Measurements from ENCODE around the gene PLA1A.
"Not testable (repeated sequence)": the region's sequence is repeated elsewhere in the genome, so short reads cannot be mapped to it uniquely, and the experiment has no call there.

PLA1A gene

DNA sequence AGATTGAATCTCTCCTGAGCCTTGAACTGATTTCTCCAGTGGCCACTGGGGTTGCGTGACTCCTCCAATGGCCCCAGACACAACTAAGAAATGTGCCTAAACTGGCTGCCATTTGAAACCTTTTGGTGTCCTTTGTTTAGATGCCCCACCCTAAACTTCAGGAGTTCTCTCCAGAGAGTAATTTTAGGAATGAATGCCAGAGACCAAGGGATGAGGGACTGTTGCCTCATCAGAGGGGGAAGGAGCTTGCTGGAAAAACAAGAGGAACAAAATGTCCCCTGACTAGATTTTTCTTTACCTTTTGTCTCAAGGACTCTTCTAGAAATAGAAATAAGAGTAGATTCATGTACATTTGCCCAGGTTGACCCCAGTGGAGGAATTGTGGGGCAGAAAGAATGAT is 26.5 kb upstream of the PLA1A start:
- DNase-seq = no peak
- in situ Hi-C loops (cut with MboI; ENCODE audit: low pct_unique_long_range_greater_than_20kb, low sequenced_read_pairs) = no loop called here

DNA sequence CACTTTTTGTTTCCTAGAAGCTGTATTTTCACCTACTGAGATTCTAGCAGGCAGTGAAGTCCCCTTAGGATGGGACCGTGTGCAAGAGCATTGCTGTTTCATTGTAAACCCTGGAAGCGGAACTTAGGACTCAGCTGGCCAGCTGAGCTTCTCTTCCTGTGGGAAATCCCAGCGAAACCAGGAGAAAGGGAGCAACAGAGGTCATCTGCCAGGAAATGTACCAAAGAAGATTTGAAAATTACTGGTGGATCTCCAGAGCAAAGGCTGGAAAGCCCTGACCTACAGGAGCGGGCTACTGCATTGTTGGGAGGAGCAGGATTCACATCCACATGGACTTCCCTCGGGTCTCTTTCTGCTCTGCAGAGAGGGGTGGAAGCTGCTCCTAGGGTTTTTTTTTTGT is 26.0 kb upstream of the PLA1A start:
- in situ Hi-C loops (cut with MboI; ENCODE audit: low pct_unique_long_range_greater_than_20kb, low sequenced_read_pairs) = no loop called here
- DNase-seq = no peak

DNA sequence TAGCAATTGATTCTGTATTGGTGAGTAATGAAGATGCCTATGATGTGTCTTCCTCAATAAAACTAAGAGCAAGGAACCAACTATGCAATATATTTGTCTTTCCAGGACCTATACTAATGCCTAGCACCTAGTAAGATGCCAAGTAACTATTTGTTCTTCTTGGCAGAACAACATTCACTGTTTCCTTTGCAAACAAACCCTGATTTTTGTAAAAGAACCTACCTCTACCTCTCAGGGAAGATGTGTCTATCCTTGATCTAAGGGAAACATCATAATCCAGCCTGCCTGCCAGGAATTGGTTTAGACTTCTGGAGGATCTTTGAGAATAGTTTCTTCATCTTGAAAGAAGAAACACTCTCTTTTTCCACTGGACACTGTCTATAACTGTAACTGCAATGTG is 22.2 kb upstream of the PLA1A start:
- in situ Hi-C loops (cut with MboI; ENCODE audit: low pct_unique_long_range_greater_than_20kb, low sequenced_read_pairs) = no loop called here

DNA sequence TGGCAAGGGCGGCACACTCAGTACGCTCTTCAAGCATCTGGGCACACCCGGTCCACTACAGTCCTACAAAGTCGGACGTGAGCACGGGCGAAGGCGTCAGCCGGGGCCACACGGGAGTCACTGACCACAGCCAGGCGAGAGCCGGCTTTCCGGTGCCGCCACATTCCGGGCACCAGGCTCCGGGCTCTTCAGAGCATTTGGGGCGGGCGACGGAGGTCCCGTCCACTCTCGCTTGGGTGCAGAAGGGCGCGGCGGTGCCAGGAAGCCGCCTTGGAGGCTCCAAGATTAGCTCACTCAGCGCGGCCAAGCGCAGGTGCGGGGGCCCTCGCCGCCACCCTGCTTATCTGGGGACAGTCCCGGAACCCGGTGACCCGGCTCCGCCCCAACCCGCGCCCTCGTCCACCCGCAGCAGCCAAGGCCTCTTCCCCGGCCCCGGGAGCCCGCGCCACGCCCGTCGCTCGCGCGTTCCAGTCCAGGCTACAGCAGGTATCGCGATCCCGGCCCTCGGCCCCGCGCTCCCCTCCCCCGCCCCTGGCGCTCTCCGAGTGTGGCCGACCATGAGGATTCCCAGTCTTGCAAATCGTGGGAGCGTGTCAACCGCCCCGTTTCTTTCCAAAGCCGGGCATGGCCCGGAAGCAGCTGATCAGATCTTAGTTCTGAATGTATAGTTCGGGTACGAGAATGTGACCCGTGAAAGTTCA is 18.2 kb upstream of the PLA1A start, which contains the start of gene ADPRH:
Gene ADPRH (plus strand): TSS at position 127 of the 701 bp plus-strand sequence. CDS start 2,678 bp downstream, outside the sequence.
- in situ Hi-C loops (cut with MboI; ENCODE audit: low pct_unique_long_range_greater_than_20kb, low sequenced_read_pairs) = no loop called here
- DNase-seq = peak; percentile 75

More for the DNA sequence above, 22.2 kb upstream of the PLA1A start:
- no peak for DNase-seq

DNA sequence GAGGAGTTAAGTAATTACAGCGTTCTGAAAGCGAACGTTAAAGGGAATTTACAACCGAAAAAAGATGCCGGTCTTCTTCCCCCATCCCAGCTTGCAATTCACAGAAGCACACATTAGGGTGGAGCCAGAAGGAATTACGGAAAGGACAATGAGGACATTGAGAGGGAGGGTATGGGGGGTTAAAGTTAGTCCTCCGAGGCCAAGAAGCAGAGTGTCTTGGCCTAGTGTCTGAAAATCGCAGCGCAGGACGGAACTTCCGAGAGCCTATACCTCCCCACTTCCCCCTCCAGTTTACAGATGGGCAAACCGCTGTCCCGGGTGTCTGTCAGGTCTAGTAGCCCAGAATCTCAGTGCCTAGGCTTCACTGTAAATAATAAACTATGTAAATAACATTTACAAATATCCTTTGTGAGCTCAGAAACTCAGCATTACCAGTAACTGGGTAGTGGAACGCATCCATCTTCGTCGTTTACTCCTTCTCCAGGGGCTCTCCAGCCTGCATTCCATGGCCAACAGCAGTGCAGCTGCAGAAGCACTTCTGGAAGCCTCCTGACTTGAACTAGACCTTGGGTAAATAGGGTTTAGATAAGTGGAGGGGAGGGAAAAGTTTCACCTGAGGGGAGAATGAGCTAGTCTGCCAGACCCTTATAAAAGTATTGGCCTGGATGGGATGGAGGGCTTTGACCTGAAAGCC is 17.5 kb upstream of the PLA1A start:
- DNase-seq = peak; percentile 83
- in situ Hi-C loops (cut with MboI; ENCODE audit: low pct_unique_long_range_greater_than_20kb, low sequenced_read_pairs) = no loop called here

DNA sequence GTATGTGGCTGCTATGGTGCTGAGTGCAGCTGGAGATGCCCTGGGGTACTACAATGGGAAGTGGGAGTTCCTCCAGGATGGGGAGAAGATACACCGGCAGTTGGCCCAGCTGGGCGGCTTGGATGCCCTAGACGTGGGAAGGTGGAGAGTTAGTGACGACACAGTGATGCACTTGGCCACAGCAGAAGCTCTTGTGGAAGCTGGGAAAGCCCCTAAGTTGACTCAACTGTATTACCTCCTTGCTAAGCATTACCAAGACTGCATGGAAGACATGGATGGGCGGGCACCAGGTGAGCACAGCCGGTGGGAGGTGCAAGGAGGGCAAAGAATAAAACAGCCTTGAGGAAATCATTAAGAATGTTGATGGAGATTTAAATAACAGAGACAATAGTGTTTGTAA is 15.5 kb upstream of the PLA1A start:
- in situ Hi-C loops (cut with MboI; ENCODE audit: low pct_unique_long_range_greater_than_20kb, low sequenced_read_pairs) = no loop called here
- no peak for DNase-seq

DNA sequence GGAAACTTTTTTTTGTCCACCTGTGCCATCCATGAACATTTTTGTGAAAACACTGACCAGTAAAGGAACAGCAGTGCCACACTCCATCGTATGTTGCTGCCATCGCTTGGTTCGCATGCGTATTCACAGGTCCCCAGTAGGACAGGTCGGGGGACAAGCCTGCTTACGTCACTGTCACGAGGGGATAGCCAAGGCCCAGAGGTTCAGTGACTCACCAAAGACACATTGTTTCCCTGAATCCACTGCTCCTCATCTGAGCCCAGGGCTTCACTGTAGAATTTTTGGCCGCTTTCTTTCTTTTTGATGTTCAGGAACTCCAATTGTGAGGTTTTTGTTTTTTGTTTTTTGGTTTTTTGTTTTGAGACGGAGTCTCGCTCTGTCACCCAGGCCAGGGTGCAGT is 12.5 kb upstream of the PLA1A start:
- no peak for DNase-seq
- in situ Hi-C loops (cut with MboI; ENCODE audit: low pct_unique_long_range_greater_than_20kb, low sequenced_read_pairs) = no loop called here

DNA sequence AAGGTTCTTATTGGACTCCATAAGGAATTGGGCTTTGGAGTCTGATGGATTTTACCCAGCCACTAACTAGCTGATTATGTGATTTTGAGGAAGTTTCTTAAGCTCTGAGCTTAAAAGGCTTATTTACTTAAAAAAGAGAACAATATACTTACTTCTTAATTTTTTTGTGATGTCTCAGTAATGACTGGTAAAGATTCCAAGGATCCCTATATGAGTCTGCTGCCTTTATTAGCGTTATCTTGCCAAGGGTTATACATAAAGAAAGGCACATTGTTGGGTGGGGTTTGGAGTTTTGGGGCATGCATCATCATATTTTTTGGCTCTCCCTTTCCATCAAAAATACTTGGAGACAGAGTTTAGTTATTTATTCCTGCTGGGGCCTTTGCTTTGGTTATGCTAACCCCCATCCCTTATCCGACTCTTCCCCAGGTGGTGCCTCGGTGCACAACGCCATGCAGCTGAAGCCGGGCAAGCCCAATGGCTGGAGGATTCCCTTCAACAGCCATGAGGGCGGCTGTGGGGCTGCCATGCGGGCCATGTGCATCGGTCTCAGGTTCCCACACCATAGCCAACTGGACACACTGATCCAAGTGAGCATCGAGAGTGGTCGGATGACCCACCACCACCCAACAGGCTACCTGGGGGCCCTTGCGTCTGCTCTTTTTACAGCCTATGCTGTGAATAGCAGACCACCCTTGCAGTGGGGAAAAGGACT is 11.7 kb upstream of the PLA1A start:
- in situ Hi-C loops (cut with MboI; ENCODE audit: low pct_unique_long_range_greater_than_20kb, low sequenced_read_pairs) = no loop called here
- no peak for DNase-seq

DNA sequence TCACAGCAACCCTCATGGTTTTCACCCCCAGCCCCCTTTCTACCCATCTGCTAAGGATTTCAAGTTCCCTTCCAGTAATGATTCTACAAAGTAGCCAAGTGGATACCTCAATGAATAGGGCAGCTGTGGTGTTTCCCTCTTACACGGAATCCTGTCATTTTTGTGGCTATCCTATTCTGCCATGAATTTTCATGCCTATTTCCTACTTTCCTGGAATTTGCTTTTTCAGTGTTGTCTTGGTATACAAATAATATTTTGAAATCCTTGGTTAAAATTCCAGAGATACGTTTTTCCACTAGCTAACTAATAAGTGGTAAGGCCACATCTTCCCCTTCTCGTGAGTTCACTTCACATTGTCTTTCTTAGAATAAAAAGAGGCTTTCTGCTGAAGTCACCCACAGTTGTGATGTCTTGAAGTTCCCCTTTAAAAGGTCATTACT is 10.9 kb upstream of the PLA1A start:
- peak; percentile 28 for DNase-seq
- in situ Hi-C loops (cut with MboI; ENCODE audit: low pct_unique_long_range_greater_than_20kb, low sequenced_read_pairs) = no loop called here

DNA sequence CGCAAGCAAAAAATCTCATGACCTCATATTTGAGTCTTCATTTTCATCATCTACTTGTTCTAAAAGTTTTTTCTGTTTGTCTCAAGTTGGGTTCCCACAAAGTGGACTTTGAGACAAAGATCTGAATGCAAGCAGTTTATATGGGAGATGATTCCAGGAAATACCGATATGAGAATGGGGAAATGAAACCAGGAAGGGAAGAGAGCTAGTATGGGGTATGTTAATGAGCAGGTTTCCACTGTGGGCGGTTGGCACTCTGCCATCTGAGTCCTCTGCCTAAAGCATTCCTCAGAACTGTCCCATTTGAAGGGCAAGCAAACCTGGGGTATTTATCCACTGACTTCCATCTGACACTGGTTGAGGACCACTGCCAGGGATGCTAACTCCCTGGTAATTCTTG is 9.6 kb upstream of the PLA1A start:
- peak; percentile 73 for DNase-seq
- in situ Hi-C loops (cut with MboI; ENCODE audit: low pct_unique_long_range_greater_than_20kb, low sequenced_read_pairs) = no loop called here

DNA sequence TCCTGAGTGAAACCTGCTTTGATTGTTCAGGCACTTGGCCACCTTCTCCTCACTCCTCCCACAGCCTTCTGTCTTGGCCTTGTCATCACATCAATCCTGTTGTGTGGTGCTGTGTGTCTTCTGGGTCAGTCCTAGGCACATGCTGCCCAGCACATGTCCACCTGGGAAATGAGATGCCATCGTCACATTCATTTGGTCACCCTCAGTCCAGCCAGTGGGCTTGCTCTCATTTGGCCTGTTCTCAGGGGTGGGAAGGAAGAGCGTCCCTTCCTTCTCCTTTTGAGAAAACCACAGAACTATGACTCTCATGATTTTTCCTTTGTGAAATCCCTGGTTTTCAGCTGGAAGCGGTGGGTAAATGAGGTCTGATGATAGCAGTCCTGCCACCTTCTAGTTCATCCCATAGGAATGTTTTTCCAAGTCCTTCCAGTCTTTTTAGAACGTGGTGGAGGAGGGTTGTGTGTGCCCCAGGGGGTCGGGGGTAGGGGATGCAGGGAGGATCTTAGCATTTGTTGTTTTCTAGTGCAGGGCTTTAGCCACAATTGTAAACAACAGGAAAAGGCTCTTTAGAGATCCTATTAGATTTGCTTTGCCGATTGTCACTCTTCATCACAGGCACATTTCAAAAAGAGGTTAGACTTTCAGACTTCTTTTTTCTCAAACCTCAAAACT is 8.4 kb upstream of the PLA1A start:
- in situ Hi-C loops (cut with MboI; ENCODE audit: low pct_unique_long_range_greater_than_20kb, low sequenced_read_pairs) = no loop called here

DNA sequence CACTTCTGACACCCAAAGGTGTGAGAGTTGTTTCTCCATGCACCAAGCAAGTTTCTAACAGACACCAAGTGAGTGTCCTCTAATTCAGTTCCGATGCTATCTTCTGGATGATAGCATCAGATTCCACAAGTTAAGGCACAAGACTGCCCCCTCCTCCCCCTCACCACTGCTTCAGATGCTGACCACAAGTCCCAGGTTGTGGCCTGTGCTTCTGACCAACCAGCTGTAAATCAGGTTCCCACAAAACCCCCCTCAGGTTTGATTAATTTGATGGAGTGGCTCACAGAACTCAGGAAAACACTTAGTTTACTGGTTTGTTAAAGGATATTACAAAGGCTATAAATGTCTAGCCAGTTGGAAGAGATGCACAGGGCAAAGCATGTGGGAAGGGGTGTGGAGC is 7.0 kb upstream of the PLA1A start:
- DNase-seq = no peak
- in situ Hi-C loops (cut with MboI; ENCODE audit: low pct_unique_long_range_greater_than_20kb, low sequenced_read_pairs) = no loop called here

More for the DNA sequence above, 8.4 kb upstream of the PLA1A start:
- no peak for DNase-seq

DNA sequence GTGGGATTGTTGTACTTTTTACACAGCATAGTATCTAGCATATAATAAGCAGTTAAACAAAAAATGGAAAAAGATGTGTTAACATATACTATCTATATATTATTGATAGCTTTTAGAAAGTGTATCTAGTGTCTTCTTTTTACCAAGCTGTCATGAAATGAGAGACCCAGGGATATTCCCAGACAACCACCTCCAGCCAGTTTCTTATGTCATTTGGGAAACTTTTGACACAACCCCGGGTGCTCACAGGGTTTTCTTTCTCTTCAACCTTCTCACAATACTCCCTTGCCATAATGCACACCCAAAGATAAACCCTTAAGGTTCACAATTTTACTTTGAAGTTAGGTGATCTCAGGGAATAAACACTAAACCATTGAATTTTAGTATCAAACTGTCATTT is 4.8 kb upstream of the PLA1A start:
- in situ Hi-C loops (cut with MboI; ENCODE audit: low pct_unique_long_range_greater_than_20kb, low sequenced_read_pairs) = no loop called here
- no peak for DNase-seq

DNA sequence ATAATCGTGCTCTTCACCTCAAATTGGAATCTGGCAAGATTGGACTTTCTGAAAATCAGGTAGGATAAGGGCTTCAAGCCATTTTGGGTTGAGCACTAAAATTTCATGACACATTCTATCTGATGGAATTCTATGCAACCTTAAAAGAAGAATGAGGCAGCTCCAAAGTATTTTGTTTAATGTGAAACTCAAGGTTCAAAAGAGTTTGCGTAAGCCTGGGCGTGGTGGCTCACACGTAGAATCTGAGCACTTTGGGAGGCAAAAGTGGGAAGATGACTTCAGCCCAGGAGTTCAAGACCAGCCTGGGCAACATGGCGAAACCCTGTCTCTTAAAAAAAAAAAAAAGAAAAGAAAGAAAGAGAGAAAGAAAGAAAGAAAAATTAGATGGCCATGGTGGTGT is 3.6 kb upstream of the PLA1A start:
- DNase-seq = no peak
- in situ Hi-C loops (cut with MboI; ENCODE audit: low pct_unique_long_range_greater_than_20kb, low sequenced_read_pairs) = no loop called here

DNA sequence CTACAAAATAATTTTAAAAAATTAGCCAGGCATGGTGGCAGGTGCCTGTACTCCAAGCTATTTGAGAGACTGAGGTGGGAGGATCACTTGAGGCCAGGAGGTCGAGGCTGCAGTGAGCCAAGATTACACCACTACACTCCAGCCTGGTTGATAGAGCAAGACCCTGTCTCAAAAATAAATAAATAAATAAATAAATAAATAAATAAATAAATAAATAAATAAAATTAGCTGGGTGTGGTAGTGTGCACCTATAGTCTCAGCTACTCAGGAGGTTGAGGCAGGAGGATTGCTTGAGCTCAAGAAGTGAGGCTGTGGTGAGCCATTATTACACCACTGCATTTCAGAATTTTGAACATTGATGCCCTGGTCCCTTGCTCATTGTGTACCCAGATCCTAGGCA is 2.8 kb upstream of the PLA1A start:
- DNase-seq; in situ Hi-C loops (cut with MboI; ENCODE audit: low pct_unique_long_range_greater_than_20kb, low sequenced_read_pairs): not testable (repeated sequence)

DNA sequence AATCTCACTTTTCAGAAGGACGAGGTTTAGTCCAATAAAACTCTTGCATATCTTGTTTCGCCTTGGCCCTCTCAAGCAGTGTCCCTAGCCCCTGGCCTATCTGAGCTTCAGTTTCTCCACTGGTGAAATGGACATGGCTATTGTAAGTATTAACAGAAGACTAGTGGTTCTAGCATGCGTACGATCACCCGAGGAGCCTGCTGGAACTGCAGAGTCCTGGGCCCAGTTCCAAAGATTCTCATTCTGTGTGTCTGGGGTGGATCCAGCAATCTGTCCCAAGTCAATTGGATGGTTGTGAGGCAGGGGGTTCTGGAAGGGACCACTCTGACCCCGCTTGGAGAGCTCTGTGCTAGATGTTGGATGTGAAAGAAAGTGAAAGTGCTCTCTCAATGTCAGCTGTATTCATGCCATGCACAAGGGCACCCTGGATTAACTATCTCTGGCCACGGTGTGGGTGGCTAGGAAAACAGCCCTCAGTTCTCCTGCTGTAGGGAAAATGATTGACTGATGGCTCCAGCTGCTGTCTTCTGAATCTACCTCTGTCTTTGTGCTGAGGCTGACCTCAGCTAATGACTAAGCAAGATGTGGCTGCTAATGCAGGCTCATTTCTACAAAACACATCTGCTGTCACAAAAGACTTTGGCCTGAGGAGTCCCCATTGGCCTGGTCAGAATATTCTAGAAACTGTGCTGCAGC is 1.9 kb upstream of the PLA1A start:
- no peak for DNase-seq

DNA sequence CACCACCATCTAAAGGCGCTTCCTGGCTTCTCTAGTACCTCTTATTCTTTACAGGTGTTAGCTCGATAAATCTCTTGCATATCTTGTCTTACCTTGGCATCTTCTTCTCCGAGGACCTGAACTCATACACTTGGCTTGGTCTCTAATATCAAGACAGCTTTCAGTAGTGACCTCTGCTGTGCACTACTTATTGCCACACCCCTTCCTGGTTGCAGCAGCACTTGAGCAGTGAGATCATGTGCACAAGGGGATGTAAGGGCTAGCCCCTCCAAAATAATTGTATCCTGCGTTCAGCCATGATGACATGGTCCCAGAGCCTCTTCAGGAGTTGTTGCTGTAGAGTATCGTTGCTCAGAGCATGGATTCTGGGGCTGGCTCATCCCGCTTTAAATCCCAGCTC is 1.3 kb upstream of the PLA1A start:
- DNase-seq = no peak
- in situ Hi-C loops (cut with MboI; ENCODE audit: low pct_unique_long_range_greater_than_20kb, low sequenced_read_pairs) = no loop called here

More for the DNA sequence above, 1.9 kb upstream of the PLA1A start:
- in situ Hi-C loops (cut with MboI; ENCODE audit: low pct_unique_long_range_greater_than_20kb, low sequenced_read_pairs) = no loop called here

DNA sequence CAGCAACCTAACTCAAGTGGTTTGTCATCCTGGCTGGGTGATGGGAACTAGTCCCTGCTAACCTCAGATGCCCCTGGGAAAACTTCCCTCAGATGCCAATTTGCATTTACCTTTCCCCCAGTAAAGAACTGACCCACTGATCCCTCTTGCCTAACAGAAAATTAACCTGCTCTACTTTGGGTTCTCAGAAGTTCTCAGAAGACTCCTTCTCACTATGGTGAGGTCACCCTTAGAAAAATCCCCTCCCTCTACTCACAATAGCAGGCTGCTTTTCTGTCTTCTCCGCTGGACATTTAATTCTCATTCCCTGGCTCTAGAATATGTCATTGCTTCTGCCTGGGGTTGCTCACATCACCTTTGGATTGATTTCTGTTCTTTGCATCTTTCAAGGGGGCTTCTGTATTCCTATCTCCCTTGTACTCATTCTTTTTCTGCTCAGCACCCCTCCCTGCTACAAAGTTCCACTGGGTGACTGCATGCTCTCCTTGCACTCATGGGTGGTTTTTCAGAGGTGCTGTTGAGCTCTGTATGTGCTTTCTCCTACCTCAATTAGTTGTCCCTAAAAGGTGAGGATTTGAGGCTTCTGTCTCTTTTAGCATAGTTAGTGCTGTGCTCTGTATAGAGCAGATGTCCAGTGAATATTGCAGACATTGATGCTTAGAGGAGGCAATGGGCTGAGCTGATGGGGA is 869 bp downstream of the PLA1A start:
- in situ Hi-C loops (cut with MboI; ENCODE audit: low pct_unique_long_range_greater_than_20kb, low sequenced_read_pairs) = no loop called here
- DNase-seq = no peak
